ENCODE measurements around the gene LDLRAD4. TPM values are rescaled to one million over a fixed set of nuclear protein-coding genes. Genes with fewer than 3 reads are reported as not detected.

LDLRAD4 gene
- total and polyA plus RNA-seq, 9 of the 15 experiments (the other 6 are each of a cell fraction or from before 2014, with no cell fraction given), result 0.01 TPM; not detected in 8

DNA sequence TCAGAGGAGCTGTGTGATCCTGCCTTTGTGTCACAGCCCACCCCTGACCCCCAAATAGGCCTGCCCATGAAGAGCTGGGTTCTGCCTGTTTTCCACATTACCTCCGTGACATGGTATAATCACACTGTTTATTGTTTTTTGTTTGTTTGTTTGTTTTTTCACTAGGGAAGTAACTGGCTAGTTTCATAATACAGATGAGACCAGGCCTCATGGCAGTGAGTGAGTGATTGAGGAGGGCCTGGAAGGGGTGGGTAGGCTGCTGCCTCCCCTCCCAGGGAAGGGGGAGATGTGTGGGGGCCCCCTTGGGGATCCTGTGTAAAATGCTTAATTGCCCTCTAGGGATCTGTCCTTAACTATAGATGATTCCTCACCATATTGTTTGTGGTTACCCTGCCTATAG is 190.5 kb downstream of the LDLRAD4 start:
- Histone ChIP-seq H3K27ac (ENCODE audit: extremely low read depth, low read depth, low read length) (no peak overlapping the region), H3K4me1 (replicated peaks in 1 of 2; ENCODE audit: control insufficient read depth in 2 of 2, insufficient read depth in 2 of 2, low read length in 2 of 2) (no peaks in the 10 kb centered on the region), H3K9me3 (replicated peaks; ENCODE audit: control insufficient read depth, insufficient read depth, low read depth, low read length) (no peaks in the 10 kb centered on the region), H4K20me1 (replicated peaks; ENCODE audit: control insufficient read depth, insufficient read depth, low read length) (no peaks in the 10 kb centered on the region), H3K4me2 (ENCODE audit: insufficient read depth, low read length) (no peak overlapping the region), H3K4me3 (no peak overlapping the region), H3K9me1 (ENCODE audit: control insufficient read depth, insufficient read depth, low read length) (no peaks in the 10 kb centered on the region), H3K27me3 (ENCODE audit: control insufficient read depth in 2 of 2, insufficient read depth in 2 of 2, low read length in 2 of 2) (peaks cover under 1 to 21% of the 10 kb centered on the region in 2 experiments; a peak in 4 of 5 replicates), H3K9ac (ENCODE audit: insufficient read depth in 1 of 2, low read depth in 2 of 2, low read length in 2 of 2) (no peak overlapping the region), H3K79me2 (ENCODE audit: control insufficient read depth, insufficient read depth, low read length) (no peaks in the 10 kb centered on the region), H3K36me3 (ENCODE audit: control insufficient read depth, insufficient read depth, low read length) (no peaks in the 10 kb centered on the region), H2AFZ (ENCODE audit: low read depth, low read length) (no peak overlapping the region)
- in situ Hi-C loops (cut with MboI), result no loop called here
- intact Hi-C loops (cut with micrococcal nuclease), result no loop called here
- FAIRE-seq (no peak), DNase-seq (ENCODE audit: extremely low read depth in 1 of 4, low spot score in 3 of 4) (no peak), ATAC-seq (no peak)
- no peak for TF ChIP-seq ZNF253 (CRISPR knock-in tag; conservative IDR thresholded peaks at IDR 0.05)
- no peak for TF ChIP-seq CC2D1A (IDR thresholded peaks at IDR 0.05)
- TF ChIP-seq ZSCAN29 (IDR thresholded peaks at IDR 0.05), result no peak
- TF ChIP-seq HNRNPK (IDR thresholded peaks at IDR 0.05; ENCODE audit: low read depth, low read length, poor library complexity, severe bottlenecking), result no peak
- TF ChIP-seq, protein P1, sequence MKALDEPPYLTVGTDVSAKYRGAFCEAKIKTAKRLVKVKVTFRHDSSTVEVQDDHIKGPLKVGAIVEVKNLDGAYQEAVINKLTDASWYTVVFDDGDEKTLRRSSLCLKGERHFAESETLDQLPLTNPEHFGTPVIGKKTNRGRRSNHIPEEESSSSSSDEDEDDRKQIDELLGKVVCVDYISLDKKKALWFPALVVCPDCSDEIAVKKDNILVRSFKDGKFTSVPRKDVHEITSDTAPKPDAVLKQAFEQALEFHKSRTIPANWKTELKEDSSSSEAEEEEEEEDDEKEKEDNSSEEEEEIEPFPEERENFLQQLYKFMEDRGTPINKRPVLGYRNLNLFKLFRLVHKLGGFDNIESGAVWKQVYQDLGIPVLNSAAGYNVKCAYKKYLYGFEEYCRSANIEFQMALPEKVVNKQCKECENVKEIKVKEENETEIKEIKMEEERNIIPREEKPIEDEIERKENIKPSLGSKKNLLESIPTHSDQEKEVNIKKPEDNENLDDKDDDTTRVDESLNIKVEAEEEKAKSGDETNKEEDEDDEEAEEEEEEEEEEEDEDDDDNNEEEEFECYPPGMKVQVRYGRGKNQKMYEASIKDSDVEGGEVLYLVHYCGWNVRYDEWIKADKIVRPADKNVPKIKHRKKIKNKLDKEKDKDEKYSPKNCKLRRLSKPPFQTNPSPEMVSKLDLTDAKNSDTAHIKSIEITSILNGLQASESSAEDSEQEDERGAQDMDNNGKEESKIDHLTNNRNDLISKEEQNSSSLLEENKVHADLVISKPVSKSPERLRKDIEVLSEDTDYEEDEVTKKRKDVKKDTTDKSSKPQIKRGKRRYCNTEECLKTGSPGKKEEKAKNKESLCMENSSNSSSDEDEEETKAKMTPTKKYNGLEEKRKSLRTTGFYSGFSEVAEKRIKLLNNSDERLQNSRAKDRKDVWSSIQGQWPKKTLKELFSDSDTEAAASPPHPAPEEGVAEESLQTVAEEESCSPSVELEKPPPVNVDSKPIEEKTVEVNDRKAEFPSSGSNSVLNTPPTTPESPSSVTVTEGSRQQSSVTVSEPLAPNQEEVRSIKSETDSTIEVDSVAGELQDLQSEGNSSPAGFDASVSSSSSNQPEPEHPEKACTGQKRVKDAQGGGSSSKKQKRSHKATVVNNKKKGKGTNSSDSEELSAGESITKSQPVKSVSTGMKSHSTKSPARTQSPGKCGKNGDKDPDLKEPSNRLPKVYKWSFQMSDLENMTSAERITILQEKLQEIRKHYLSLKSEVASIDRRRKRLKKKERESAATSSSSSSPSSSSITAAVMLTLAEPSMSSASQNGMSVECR (CRISPR knock-in tag; IDR thresholded peaks at IDR 0.05), result no peak
- no peak for TF ChIP-seq RBM39 (optimal IDR thresholded peaks at IDR 0.05; ENCODE audit: low read depth, low read length)
- no peak for TF ChIP-seq ID3 (CRISPR knock-in tag; IDR thresholded peaks at IDR 0.05)
- TF ChIP-seq ID3 (tag; IDR thresholded peaks at IDR 0.05), result no peak
- no peak for TF ChIP-seq SP1 (CRISPR knock-in tag; IDR thresholded peaks at IDR 0.05)
- no peak for TF ChIP-seq CBX2 (IDR thresholded peaks at IDR 0.05; ENCODE audit: insufficient read depth, low read length, poor library complexity, severe bottlenecking)
- ChIA-PET POLR2A (no interaction called here), CTCF (ENCODE audit: low intra/inter-chr PET ratio) (no interaction called here)
- BruUV-seq (replicated peaks), result no TSS peak
- WGBS (ENCODE audit: insufficient coverage, low coverage, missing lambda C conversion rate), result 0% methylated on average over 1 of the region's 1 CpG

Data from K562 (cell line).